HG03159 (cell line): ENCODE measurements around the gene OR10H2.
"Not testable (repeated sequence)": the region's sequence is repeated elsewhere in the genome, so short reads cannot be mapped to it uniquely, and the experiment has no call there.

Experiments
- ATAC-seq: cut with Tn5 transposase; IDR thresholded peaks from one replicate; pipeline ENCODE4 v1.9.1; 2021; ENCODE audit warnings: mild to moderate bottlenecking, moderate library complexity; ENCODE audit not compliant: unreplicated experiment

OR10H2 gene

DNA sequence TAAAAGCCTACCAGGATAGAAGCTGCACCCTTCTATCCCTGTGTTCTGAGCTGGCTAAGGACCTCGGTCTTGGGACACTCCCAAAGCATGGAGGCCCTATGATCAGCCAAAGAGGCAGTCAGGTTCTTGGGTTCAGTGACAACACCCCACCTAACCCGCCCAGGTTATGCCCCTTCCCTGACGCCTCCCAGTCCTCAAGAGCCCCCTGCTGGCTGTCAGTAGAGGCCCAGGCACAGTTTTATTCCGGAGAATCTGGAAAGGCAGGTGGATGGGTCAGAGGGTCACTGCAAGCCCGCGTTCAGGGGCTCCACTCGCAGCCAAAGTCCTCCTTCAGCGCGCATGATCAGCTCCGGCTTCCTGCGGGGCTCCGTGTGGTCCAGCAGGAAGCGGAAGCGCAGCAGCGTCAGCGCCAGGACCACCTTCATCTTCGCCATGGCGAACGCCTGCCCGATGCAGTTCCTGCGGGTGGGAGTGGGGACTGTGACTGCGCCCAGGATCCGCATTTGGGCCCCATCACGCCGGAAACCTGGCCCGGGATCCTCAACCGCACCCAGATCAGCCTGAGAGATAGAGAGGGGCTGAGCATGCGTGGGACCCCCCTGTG lies 32.2 kb downstream of the OR10H2 start:
- ATAC-seq: no peak

GRCh38 chr19:15769586-15769985 lies 41.8 kb downstream of the OR10H2 start:
- no peak for ATAC-seq

- ATAC-seq: not testable (repeated sequence)
These were observed 46.3 kb downstream of the OR10H2 start for GRCh38 chr19:15774159-15774558.

DNA sequence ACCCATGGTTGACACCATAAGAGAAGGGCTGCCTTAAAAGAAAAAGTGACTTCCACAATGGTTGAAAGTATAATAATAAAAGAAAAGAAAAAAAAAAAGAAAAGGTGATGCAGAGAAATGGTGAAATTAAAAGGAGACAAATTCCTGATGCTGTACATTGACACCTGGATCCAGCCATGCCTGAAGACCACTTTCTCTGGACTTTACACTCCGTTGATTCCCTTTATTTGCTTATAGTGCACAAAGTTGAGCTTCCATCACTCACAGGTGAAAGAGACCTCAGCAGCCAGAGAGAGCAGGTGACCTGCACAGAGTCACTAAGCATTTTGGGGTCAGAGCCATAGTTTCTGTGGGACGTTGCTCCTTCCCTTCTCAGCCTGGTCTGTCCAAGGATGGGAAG lies 47.4 kb downstream of the OR10H2 start:
- ATAC-seq: no peak

DNA sequence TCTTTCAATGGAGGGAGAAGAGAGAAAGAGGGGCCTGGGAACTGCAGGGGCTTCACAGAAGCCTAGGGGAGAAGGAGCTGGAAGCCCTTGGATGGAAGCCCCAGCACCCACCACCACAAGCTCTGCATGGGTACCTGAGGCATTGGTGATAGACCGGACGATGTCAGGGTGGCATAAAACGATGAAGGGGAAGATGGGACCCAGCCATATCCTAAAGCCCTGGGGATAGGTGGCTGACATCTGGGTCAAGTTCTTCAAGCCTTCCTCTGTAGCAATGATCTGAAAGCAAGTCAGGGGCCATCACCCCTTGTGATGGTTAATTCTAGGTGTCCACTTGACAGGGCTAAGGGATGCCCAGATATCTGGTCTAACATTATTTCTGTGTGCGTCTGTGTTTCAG lies 48.4 kb downstream of the OR10H2 start:
- ATAC-seq: no peak

- no peak for ATAC-seq
These were observed 49.5 kb downstream of the OR10H2 start for GRCh38 chr19:15776991-15777970.
